Measurements from ENCODE around the gene HIBCH.

DNA sequence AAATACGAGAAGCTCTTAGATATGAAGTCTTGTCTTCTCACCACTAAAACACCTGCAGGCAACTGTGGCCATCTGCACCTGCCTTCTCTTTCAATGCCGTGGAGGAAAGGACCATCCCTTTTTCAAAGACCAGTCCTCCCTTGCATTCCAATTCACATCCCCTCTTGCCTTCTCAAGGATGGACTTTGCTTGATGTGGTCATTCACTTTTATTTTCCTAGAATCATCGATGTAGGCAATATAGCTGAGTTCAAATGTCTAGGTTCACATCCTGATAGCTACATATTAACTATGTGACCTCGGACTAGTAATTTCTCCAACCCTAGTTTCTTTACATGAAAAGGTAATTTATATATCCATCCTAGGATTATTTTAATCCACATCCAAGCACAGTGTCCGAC is 110.1 kb downstream of the HIBCH start:
- TF ChIP-seq CTCF (IDR thresholded peaks at IDR 0.05) (no peak), FOXJ3 (CRISPR knock-in tag; IDR thresholded peaks at IDR 0.05) (no peak), MXI1 (IDR thresholded peaks at IDR 0.05; ENCODE audit: low read depth, low read length) (no peak), EP300 (IDR thresholded peaks at IDR 0.05; ENCODE audit: borderline replicate concordance in 1 of 2, low read depth in 1 of 2, low read length in 1 of 2) (no peak), TAF1 (IDR thresholded peaks at IDR 0.05; ENCODE audit: borderline replicate concordance, low read depth, low read length) (no peak), ZBTB33 (IDR thresholded peaks at IDR 0.05; ENCODE audit: borderline replicate concordance, low read depth) (no peak), POLR2AphosphoS5 (IDR thresholded peaks at IDR 0.05; ENCODE audit: low read depth, low read length) (no peak)

Measured in SK-N-SH (cell line).